GM21737 (cell line): ENCODE data around the gene PPP1R1C.

Experiments
- ATAC-seq: cut with Tn5 transposase; IDR thresholded peaks from one replicate; pipeline ENCODE4 v1.9.1; 2021; ENCODE audit warnings: mild to moderate bottlenecking, moderate library complexity; ENCODE audit not compliant: unreplicated experiment

PPP1R1C gene

GRCh38 chr2:182166841-182167240 lies 181.2 kb downstream of the PPP1R1C start:
- no peak for ATAC-seq
